ENCODE data around the gene ZNF91. TPM values are rescaled to one million over a fixed set of nuclear protein-coding genes. Genes with fewer than 3 reads are reported as not detected.

The ZNF91 gene
- total and polyA plus RNA-seq, 9 of the 15 experiments (the other 6 are each of a cell fraction or from before 2014, with no cell fraction given): 1.0 to 6.7 (median 3.2) TPM

DNA sequence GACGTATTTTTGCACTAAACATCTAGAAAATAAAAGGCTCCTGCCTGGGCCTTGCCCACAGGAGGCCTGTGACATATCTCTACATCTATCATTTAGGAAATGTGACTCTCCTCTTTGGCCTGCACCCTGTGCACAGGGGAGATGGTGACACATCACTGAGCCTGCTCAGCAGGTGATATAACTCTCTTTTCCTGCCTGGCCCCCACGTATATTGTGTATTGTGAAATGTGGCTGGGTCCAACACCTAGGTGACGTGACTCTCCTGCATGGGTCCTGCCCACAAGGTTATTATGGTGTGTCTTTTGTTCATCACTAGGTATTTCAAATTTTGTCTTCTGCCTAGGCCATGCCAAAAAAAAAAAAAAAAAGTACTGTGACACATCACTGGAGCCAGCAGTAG, 83.7 kb downstream of the ZNF91 start:
- FAIRE-seq: no peak
- Histone ChIP-seq H3K4me1 (replicated peaks in 1 of 2; ENCODE audit: control insufficient read depth in 2 of 2, insufficient read depth in 2 of 2, low read length in 2 of 2) (no peaks in the 10 kb centered on the region), H3K4me2 (ENCODE audit: insufficient read depth, low read length) (no peak overlapping the region), H2AFZ (ENCODE audit: low read depth, low read length) (no peak overlapping the region), H4K20me1 (replicated peaks; ENCODE audit: control insufficient read depth, insufficient read depth, low read length) (no peaks in the 10 kb centered on the region), H3K27ac (ENCODE audit: extremely low read depth, low read depth, low read length) (no peak overlapping the region), H3K36me3 (ENCODE audit: control insufficient read depth, insufficient read depth, low read length) (no peaks in the 10 kb centered on the region), H3K27me3 (ENCODE audit: control insufficient read depth in 2 of 2, insufficient read depth in 2 of 2, low read length in 2 of 2) (no peaks in the 10 kb centered on the region), H3K9me1 (ENCODE audit: control insufficient read depth, insufficient read depth, low read length) (no peaks in the 10 kb centered on the region), H3K79me2 (ENCODE audit: control insufficient read depth, insufficient read depth, low read length) (no peaks in the 10 kb centered on the region), H3K4me3 (no peak overlapping the region), H3K9ac (ENCODE audit: insufficient read depth in 1 of 2, low read depth in 2 of 2, low read length in 2 of 2) (no peak overlapping the region), H3K9me3 (replicated peaks; ENCODE audit: control insufficient read depth, insufficient read depth, low read depth, low read length) (no peaks in the 10 kb centered on the region; the same call in 1 of the 2 replicates)
- TF ChIP-seq L3MBTL2 (IDR thresholded peaks at IDR 0.05) (no peak), ELF1 (tag; IDR thresholded peaks at IDR 0.05) (no peak), KLF16 (IDR thresholded peaks at IDR 0.05) (no peak), ZBTB17 (CRISPR knock-in tag; IDR thresholded peaks at IDR 0.05) (no peak)
- no peak for DNase-seq (ENCODE audit: extremely low read depth in 1 of 4, low spot score in 3 of 4)
- in situ Hi-C loops (cut with MboI) (no loop called here), intact Hi-C loops (cut with micrococcal nuclease) (no loop called here)
- no peak for ATAC-seq
- BruUV-seq (replicated peaks): no TSS peak
- WGBS (ENCODE audit: insufficient coverage, low coverage, missing lambda C conversion rate): 0% methylated on average over 2 of the region's 3 CpGs
- ChIA-PET POLR2A (no interaction called here), CTCF (ENCODE audit: low intra/inter-chr PET ratio) (no interaction called here)

GRCh38 chr19:23310729-23311211, 84.5 kb downstream of the ZNF91 start:
- in situ Hi-C loops (cut with MboI): no loop called here
- Histone ChIP-seq H3K4me2 (ENCODE audit: insufficient read depth, low read length) (no peak overlapping the region), H3K9me1 (ENCODE audit: control insufficient read depth, insufficient read depth, low read length) (no peaks in the 10 kb centered on the region), H3K4me1 (replicated peaks in 1 of 2; ENCODE audit: control insufficient read depth in 2 of 2, insufficient read depth in 2 of 2, low read length in 2 of 2) (no peaks in the 10 kb centered on the region), H3K27ac (ENCODE audit: extremely low read depth, low read depth, low read length) (no peak overlapping the region), H2AFZ (ENCODE audit: low read depth, low read length) (no peak overlapping the region), H3K36me3 (ENCODE audit: control insufficient read depth, insufficient read depth, low read length) (no peaks in the 10 kb centered on the region), H3K4me3 (no peak overlapping the region), H3K9me3 (replicated peaks; ENCODE audit: control insufficient read depth, insufficient read depth, low read depth, low read length) (no peaks in the 10 kb centered on the region; the same call in 1 of the 2 replicates), H3K27me3 (ENCODE audit: control insufficient read depth in 2 of 2, insufficient read depth in 2 of 2, low read length in 2 of 2) (no peaks in the 10 kb centered on the region), H3K9ac (ENCODE audit: insufficient read depth in 1 of 2, low read depth in 2 of 2, low read length in 2 of 2) (no peak overlapping the region), H3K79me2 (ENCODE audit: control insufficient read depth, insufficient read depth, low read length) (no peaks in the 10 kb centered on the region), H4K20me1 (replicated peaks; ENCODE audit: control insufficient read depth, insufficient read depth, low read length) (no peaks in the 10 kb centered on the region)
- ChIA-PET CTCF (ENCODE audit: low intra/inter-chr PET ratio) (no interaction called here), POLR2A (no interaction called here)
- no peak for DNase-seq (ENCODE audit: extremely low read depth in 1 of 4, low spot score in 3 of 4)
- no peak for ATAC-seq
- TF ChIP-seq NCOA4 (IDR thresholded peaks at IDR 0.05; ENCODE audit: partially characterized antibody) (no peak), KDM2B (CRISPR knock-in tag; IDR thresholded peaks at IDR 0.05) (no peak), TCF7L2 (IDR thresholded peaks at IDR 0.05; ENCODE audit: low read depth, low read length) (no peak), ETS2 (tag; IDR thresholded peaks at IDR 0.05; ENCODE audit: borderline replicate concordance, poor library complexity, severe bottlenecking) (no peak), FOXJ3 (CRISPR knock-in tag; IDR thresholded peaks at IDR 0.05) (no peak), HDAC8 (tag; IDR thresholded peaks at IDR 0.05) (no peak), EWSR1 (IDR thresholded peaks at IDR 0.05; ENCODE audit: borderline replicate concordance, low read depth, partially characterized antibody) (no peak)
- TF ChIP-seq, protein P1, sequence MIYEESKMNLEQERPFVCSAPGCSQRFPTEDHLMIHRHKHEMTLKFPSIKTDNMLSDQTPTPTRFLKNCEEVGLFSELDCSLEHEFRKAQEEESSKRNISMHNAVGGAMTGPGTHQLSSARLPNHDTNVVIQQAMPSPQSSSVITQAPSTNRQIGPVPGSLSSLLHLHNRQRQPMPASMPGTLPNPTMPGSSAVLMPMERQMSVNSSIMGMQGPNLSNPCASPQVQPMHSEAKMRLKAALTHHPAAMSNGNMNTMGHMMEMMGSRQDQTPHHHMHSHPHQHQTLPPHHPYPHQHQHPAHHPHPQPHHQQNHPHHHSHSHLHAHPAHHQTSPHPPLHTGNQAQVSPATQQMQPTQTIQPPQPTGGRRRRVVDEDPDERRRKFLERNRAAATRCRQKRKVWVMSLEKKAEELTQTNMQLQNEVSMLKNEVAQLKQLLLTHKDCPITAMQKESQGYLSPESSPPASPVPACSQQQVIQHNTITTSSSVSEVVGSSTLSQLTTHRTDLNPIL (CRISPR knock-in tag; IDR thresholded peaks at IDR 0.05): no peak
- intact Hi-C loops (cut with micrococcal nuclease): no loop called here
- BruUV-seq (replicated peaks): no TSS peak
- FAIRE-seq: no peak
- WGBS (ENCODE audit: insufficient coverage, low coverage, missing lambda C conversion rate): 0% methylated on average over 2 of the region's 2 CpGs

All from K562 (cell line).